GM12865 (cell line): ENCODE measurements around the gene COL20A1.

Experiments used
- DNase-seq: peaks from one replicate; pipeline ENCODE4 v3.0.0; 2010; ENCODE audit warnings: low read depth
- H3K4me3 ChIP-seq: 2 replicates; pipeline ENCODE4 v1.5.1; 2011; ENCODE audit warnings: mild to moderate bottlenecking, low read depth, low read length, control low read depth
- TF ChIP-seq, protein P1 (sequence below): IDR thresholded peaks from 2 replicates; pipeline ENCODE4 v1.5.1; 2011; ENCODE audit warnings: low read length, control low read depth, low read depth, inconsistent platforms; ENCODE audit not compliant: insufficient read depth; ENCODE audit errors: missing control alignments

COL20A1 gene

DNA sequence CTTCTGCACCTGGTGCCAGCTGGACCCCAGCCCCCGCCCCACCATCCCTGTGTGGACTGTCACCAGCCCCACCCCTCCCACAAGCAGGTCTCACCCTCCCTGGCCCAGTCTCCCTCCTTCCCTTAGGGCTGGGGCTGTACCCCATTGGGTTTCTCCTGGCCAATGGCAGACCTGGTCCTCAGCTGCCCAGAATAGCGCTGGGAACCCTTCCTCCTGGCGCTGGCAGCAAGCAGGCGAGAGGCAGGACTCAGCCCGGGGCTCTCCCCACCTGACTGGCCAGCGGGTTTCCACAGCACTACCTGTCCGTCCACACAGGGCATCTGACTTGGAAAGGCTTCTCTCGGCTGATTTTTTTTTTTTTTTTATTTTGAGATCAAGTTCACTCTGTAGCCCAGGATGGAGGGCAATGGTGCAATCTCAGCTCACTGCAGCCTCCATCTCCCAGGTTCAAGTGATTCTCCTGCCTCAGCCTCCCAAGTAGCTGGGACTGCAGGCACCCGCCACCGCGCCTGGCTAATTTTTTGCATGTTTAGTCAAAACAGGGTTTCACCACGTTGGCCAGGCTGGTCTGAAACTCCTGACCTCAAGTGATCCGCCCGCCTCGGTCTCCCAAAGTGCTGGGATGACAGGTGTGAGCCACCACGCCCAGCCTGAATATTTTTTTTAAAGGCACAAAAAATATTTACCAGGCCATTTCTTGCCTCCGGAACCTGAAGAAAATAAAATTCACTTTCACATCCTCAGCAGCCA lies 89.7 kb downstream of the COL20A1 start:
- no peak for DNase-seq
- H3K4me3 ChIP-seq, result no peak overlapping the region
- TF ChIP-seq, protein P1, sequence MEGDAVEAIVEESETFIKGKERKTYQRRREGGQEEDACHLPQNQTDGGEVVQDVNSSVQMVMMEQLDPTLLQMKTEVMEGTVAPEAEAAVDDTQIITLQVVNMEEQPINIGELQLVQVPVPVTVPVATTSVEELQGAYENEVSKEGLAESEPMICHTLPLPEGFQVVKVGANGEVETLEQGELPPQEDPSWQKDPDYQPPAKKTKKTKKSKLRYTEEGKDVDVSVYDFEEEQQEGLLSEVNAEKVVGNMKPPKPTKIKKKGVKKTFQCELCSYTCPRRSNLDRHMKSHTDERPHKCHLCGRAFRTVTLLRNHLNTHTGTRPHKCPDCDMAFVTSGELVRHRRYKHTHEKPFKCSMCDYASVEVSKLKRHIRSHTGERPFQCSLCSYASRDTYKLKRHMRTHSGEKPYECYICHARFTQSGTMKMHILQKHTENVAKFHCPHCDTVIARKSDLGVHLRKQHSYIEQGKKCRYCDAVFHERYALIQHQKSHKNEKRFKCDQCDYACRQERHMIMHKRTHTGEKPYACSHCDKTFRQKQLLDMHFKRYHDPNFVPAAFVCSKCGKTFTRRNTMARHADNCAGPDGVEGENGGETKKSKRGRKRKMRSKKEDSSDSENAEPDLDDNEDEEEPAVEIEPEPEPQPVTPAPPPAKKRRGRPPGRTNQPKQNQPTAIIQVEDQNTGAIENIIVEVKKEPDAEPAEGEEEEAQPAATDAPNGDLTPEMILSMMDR, result no peak

- no peak for DNase-seq
- TF ChIP-seq, protein P1, result no peak
- no peak overlapping the region for H3K4me3 ChIP-seq
Measured at GRCh38 chr20:63383556-63383955, 90.6 kb downstream of the COL20A1 start.

DNA sequence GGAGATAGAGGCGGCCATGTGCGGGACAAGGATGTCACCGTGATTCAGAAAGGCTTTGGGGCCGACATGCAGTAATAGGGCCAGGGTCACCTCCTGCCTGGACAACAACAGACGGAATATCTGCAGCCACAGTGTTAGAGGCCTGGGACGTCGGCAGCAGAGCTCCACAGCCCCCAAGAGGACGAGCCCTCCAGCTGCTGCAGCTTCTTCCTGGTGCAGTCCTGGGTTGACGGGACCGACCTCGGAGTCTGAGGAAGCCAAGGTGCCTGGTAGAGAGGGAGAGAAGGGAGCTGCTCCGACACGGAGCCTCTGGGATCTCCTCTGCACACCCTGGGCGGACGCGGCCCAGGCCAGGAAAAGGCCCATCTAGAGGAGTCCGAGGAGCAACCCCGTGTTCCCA lies 91.3 kb downstream of the COL20A1 start:
- H3K4me3 ChIP-seq, result no peak overlapping the region
- no peak for DNase-seq
- TF ChIP-seq, protein P1, result no peak
